GM12878 (cell line): ENCODE measurements around the gene SLC34A3. TPM values are rescaled to one million over a fixed set of nuclear protein-coding genes. Genes with fewer than 3 reads are reported as not detected.
A peak's percentile ranks its signal among the peaks of the same experiment; 100 is the strongest.

ENCODE experiments used
- ATAC-seq: fragments of 200-7000 bp; cut with Tn5 transposase; 3 replicates; pipeline ENCODE4 v1.9.1; 2020; ENCODE audit warnings: mild to moderate bottlenecking, moderate library complexity
- BruUV-seq: library from RNA; stranded (reverse); fragments of 400-500 nt; replicated peaks from 2 replicates; lab custom pipeline; 2021; lab: Mats Ljungman, UMichigan
- CTCF ChIA-PET: fragments of 300-600 bp; sonication (Branson Sonifier 250); formaldehyde crosslinking; extraction: SDS; loops from one replicate; lab custom pipeline; 2021; ENCODE audit warnings: inconsistent platforms; lab: Yijun Ruan, JAX
- POLR2A ChIA-PET: fragments of 350-600 bp; formaldehyde crosslinking; extraction: SDS; loops from one replicate; lab custom pipeline; 2021; ENCODE audit warnings: inconsistent platforms; lab: Charles Lee
- RAD21 ChIA-PET: fragments of 300-600 bp; sonication (Branson Sonifier 250); formaldehyde crosslinking; loops from one replicate; lab custom pipeline; 2023; ENCODE audit warnings: antibody characterized with exemption; ENCODE audit not compliant: unreplicated experiment; lab: Charles Lee
- SMC1A ChIA-PET: fragments of 300-600 bp; sonication (Branson Sonifier 250); formaldehyde crosslinking; loops from one replicate; lab custom pipeline; 2023; ENCODE audit not compliant: unreplicated experiment, uncharacterized antibody; lab: Charles Lee
- DNase-seq: peaks from one replicate; pipeline ENCODE4 v3.0.0-alpha.2; 2011; ENCODE audit warnings: low read depth, low spot score
- FAIRE-seq: peaks from 3 replicates; lab custom pipeline; 2011; peaks lifted over from hg19 to GRCh38; lab: Jason Lieb, UNC
- H2AFZ ChIP-seq: 2 replicates; pipeline ENCODE4 v1.6.0; 2011; ENCODE audit warnings: low read depth, low read length, control low read depth; ENCODE audit not compliant: control insufficient read depth
- H3K27ac ChIP-seq: 2 replicates; pipeline ENCODE4 v1.5.1; 2011; ENCODE audit warnings: control low read depth; ENCODE audit not compliant: control insufficient read depth, insufficient read depth
- H3K27me3 ChIP-seq, 2 experiments: replicated peaks in 1 of 2; 2 replicates each; pipeline versions ENCODE4 v1.6.0 to v1.6.1; 2011; ENCODE audit warnings: low read length in 1 of 2; ENCODE audit not compliant: control insufficient read depth in 2 of 2, insufficient read depth in 2 of 2
- H3K36me3 ChIP-seq, 2 experiments: 2 replicates each; pipeline ENCODE4 v1.5.1; 2011; ENCODE audit warnings: low read length in 1 of 2; ENCODE audit not compliant: control insufficient read depth in 2 of 2, insufficient read depth in 2 of 2
- H3K4me1 ChIP-seq: 2 replicates; pipeline ENCODE4 v1.6.1; 2011; ENCODE audit warnings: mild to moderate bottlenecking, low read length, moderate library complexity, mixed read lengths; ENCODE audit not compliant: control insufficient read depth, insufficient read depth
- H3K4me2 ChIP-seq: 2 replicates; pipeline ENCODE4 v1.6.0; 2011; ENCODE audit warnings: control low read depth; ENCODE audit not compliant: control insufficient read depth, insufficient read depth
- H3K4me3 ChIP-seq: fragments of 200-600 bp; sonication (generic); 2 replicates; pipeline ENCODE4 v1.5.1; 2016
- H3K79me2 ChIP-seq: 2 replicates; pipeline ENCODE4 v1.6.0; 2011; ENCODE audit warnings: low read length; ENCODE audit not compliant: control insufficient read depth, insufficient read depth
- H3K9ac ChIP-seq: 2 replicates; pipeline ENCODE4 v1.8.0; 2011; ENCODE audit warnings: low read length, control low read depth, mixed read lengths; ENCODE audit not compliant: control insufficient read depth, insufficient read depth
- H3K9me3 ChIP-seq: replicated peaks from 3 replicates; pipeline ENCODE4 v1.5.1; 2011; ENCODE audit warnings: mild to moderate bottlenecking, low read length; ENCODE audit not compliant: control insufficient read depth, insufficient read depth
- H4K20me1 ChIP-seq: 2 replicates; pipeline ENCODE4 v1.6.0; 2011; ENCODE audit not compliant: control insufficient read depth, insufficient read depth
- GATAD2B ChIP-seq: fragments of 450-650 bp; conservative IDR thresholded peaks from 2 replicates; pipeline ENCODE4 v1.6.1; 2017; ENCODE audit warnings: low read depth, mild to moderate bottlenecking, moderate library complexity
- IKZF1 ChIP-seq: fragments of 450-650 bp; conservative IDR thresholded peaks from 2 replicates; pipeline ENCODE4 v1.6.1; 2017; ENCODE audit warnings: antibody characterized with exemption, mild to moderate bottlenecking
- MXI1 ChIP-seq: fragments of 150-350 bp; IDR thresholded peaks from 2 replicates; pipeline ENCODE4 v1.6.1; 2011; ENCODE audit warnings: low read depth, mild to moderate bottlenecking, inconsistent platforms, low read length, improper control_type of control experiment
- NR2F1 ChIP-seq: fragments of 450-650 bp; conservative IDR thresholded peaks from 2 replicates; pipeline ENCODE4 v1.6.1; 2017; ENCODE audit warnings: mild to moderate bottlenecking
- WGBS: methylation state at CpG from one replicate; pipeline ENCODE4 v1.1.6; 2016; ENCODE audit warnings: low lambda C conversion rate; ENCODE audit not compliant: insufficient replicate concordance, insufficient coverage; ENCODE audit errors: missing lambda C conversion rate; 5-methylcytosine and 5-hydroxymethylcytosine counted together
- in situ Hi-C: fragments of 300-500 bp; cut with MboI; formaldehyde crosslinking; loops from 9 replicates; pipeline ENCODE4 v1.14.3; 2018; ENCODE audit warnings: mixed read lengths
- intact Hi-C: fragments of 100-400 bp; cut with micrococcal nuclease; formaldehyde crosslinking; loops from one replicate; pipeline ENCODE4 v1.14.2; 2022; ENCODE audit not compliant: unreplicated experiment
- polyA plus RNA-seq, 11 experiments: library from polyadenylated mRNA; depleted of rRNA in 4 of 11; unstranded in 6 of 11; stranded (reverse) in 5 of 11; fragments of >200 nt; fragmentation: Nextera tagmentation in 4 of 11; fragmentation: Illumina TruSeq in 1 of 11; extraction: Ambion mirVana in 4 of 11; extraction: Trizol in 1 of 11; gene quantifications; 1 replicate in 1 of 11; 2 replicates in 10 of 11; pipeline versions ENCODE4 v1.2.1 to v1.2.3, GENCODE V29; 2011 to 2016; ENCODE audit warnings: inconsistent platforms in 2 of 11, missing spikeins in 2 of 11, low read depth in 1 of 11
- total RNA-seq, 4 experiments: library from RNA; depleted of rRNA in 3 of 4; stranded (reverse); fragments of >200 nt in 3 of 4; fragmentation: Illumina TruSeq in 1 of 4; extraction: Trizol in 1 of 4; gene quantifications; 2 replicates each; pipeline versions ENCODE4 v1.2.1 to v1.2.3, GENCODE V29; 2013 to 2021
- TF ChIP-seq, protein P1 (sequence below): IDR thresholded peaks from 2 replicates; pipeline ENCODE4 v1.6.1; 2012; ENCODE audit warnings: improper control_type of control experiment, low read depth, low read length; ENCODE audit not compliant: insufficient replicate concordance
- TF ChIP-seq, protein P2 (sequence below): fragments of 450-650 bp; IDR thresholded peaks from 2 replicates; pipeline ENCODE4 v1.6.1; 2017; ENCODE audit warnings: mild to moderate bottlenecking, moderate library complexity

SLC34A3 gene
- total and polyA plus RNA-seq, 10 of the 15 experiments (the other 5 are each of a cell fraction or from before 2014, with no cell fraction given) = not detected

DNA sequence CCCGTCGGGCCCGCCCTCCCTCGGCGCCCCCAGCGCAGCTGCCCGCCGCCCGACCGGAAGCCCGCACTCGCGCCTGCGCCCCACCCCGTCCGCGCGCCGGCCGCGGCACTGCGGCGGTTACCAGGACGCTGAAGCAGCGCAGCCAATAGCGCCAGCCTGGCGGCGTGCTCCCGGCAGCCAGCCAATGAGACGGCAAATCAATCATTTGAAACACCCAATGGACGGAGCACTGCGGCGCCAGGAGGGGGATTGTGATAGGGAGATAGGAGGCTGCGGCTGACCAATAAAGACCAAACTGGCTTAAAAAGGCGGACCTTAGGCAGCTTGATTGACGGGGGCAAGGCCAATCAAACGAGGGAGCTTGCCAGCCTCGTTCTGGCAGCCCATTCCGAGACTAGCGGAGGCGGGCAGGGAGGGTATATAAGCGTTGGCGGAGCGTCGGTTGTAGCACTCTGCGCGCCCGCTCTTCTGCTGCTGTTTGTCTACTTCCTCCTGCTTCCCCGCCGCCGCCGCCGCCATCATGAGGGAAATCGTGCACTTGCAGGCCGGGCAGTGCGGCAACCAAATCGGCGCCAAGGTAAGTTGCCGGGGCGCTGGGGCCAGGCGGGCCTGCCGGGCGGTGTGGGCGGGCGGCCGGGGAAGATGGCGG lies 10.3 kb downstream of the SLC34A3 start, which contains the start of gene TUBB4B (continued):
- TF ChIP-seq, protein P1, sequence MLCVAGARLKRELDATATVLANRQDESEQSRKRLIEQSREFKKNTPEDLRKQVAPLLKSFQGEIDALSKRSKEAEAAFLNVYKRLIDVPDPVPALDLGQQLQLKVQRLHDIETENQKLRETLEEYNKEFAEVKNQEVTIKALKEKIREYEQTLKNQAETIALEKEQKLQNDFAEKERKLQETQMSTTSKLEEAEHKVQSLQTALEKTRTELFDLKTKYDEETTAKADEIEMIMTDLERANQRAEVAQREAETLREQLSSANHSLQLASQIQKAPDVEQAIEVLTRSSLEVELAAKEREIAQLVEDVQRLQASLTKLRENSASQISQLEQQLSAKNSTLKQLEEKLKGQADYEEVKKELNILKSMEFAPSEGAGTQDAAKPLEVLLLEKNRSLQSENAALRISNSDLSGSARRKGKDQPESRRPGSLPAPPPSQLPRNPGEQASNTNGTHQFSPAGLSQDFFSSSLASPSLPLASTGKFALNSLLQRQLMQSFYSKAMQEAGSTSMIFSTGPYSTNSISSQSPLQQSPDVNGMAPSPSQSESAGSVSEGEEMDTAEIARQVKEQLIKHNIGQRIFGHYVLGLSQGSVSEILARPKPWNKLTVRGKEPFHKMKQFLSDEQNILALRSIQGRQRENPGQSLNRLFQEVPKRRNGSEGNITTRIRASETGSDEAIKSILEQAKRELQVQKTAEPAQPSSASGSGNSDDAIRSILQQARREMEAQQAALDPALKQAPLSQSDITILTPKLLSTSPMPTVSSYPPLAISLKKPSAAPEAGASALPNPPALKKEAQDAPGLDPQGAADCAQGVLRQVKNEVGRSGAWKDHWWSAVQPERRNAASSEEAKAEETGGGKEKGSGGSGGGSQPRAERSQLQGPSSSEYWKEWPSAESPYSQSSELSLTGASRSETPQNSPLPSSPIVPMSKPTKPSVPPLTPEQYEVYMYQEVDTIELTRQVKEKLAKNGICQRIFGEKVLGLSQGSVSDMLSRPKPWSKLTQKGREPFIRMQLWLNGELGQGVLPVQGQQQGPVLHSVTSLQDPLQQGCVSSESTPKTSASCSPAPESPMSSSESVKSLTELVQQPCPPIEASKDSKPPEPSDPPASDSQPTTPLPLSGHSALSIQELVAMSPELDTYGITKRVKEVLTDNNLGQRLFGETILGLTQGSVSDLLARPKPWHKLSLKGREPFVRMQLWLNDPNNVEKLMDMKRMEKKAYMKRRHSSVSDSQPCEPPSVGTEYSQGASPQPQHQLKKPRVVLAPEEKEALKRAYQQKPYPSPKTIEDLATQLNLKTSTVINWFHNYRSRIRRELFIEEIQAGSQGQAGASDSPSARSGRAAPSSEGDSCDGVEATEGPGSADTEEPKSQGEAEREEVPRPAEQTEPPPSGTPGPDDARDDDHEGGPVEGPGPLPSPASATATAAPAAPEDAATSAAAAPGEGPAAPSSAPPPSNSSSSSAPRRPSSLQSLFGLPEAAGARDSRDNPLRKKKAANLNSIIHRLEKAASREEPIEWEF = no peak
- TF ChIP-seq, all 136 proteins: peak for 62

DNA sequence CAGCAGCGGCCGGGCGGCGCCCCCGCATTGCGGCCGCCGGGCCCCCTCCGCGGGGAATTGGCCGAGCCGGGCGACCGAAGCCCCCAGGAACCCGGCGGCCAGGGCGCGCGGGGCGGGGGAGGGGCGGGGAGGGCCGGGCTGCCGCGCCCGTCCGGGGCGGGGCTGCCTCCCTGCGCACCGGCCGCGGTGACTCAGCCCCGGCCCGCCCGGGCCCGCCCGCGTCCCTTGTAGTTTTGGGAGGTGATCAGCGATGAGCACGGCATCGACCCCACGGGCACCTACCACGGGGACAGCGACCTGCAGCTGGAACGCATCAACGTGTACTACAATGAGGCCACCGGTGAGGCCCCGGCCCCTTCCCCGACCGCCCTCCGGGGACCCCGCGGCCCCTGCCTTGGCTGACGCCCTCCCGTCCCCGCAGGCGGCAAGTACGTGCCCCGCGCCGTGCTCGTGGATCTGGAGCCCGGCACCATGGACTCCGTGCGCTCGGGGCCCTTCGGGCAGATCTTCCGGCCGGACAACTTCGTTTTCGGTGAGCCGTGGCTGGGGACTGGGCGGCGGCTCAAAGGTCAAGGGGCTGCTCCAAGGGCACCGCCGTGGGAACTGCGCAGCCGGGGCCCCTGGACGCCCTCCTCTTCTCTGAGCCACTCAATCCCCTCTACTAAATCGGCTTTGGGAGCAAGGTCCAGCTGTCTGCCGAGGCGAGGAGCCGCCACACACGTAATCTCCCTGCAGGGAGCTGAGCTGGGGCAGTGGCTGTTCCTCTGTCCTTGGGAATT lies 11.0 kb downstream of the SLC34A3 start:
- BruUV-seq = no TSS peak
- ATAC-seq (no peak), FAIRE-seq (no peak), DNase-seq (no peak)
- H3K27me3 ChIP-seq = no peaks in the 10 kb centered on the region
- intact Hi-C loops (no loop called here), in situ Hi-C loops (no loop called here)
- H3K27ac ChIP-seq = peak overlapping the region; percentile 39
- H3K4me2 ChIP-seq = peak overlapping the region; percentile 91
- ChIA-PET RAD21 (interaction anchor here (0.6 to 1.9 kb wide), 11 partner anchors 12 to 285 kb away, joined by 3 to 13 read pairs (median 3); partner anchors contain the start of genes NELFB, NRARP and RNF208), CTCF (interaction anchor here (0.6 to 5.3 kb wide), 10 partner anchors 12 to 207 kb away, joined by 3 to 52 read pairs (median 4); partner anchors contain the start of genes CYSRT1, NELFB, RNF208 and RNF224), POLR2A (interaction anchor here (1.0 to 9.2 kb wide), 15 partner anchors 13 to 249 kb away, joined by 3 to 112 read pairs (median 8); partner anchors contain the start of genes CYSRT1, EXD3, MAN1B1 and NELFB), SMC1A (interaction anchor here (1.0 to 1.7 kb wide), 4 partner anchors 19 to 155 kb away, joined by 3 to 6 read pairs (median 4); partner anchors contain the start of genes MAN1B1, NRARP and RNF208)
- no peak overlapping the region for H2AFZ ChIP-seq
- peaks cover 38% of the 10 kb centered on the region for H3K4me1 ChIP-seq
- WGBS = 2% methylated on average over 53 of the region's 83 CpGs
- H3K9ac ChIP-seq = peak overlapping the region; percentile 63
- no peaks in the 10 kb centered on the region for H3K9me3 ChIP-seq
- H3K79me2 ChIP-seq = peaks cover 30% of the 10 kb centered on the region
- H3K36me3 ChIP-seq = peaks cover 8 to 14% of the 10 kb centered on the region in 2 experiments
- peaks cover 4% of the 10 kb centered on the region; the same call in 1 of the 2 replicates for H4K20me1 ChIP-seq
- H3K4me3 ChIP-seq = peak overlapping the region; percentile 98
- TF ChIP-seq MXI1 (0 out of 2 replicates have a peak, but pooled peaks have one; percentile 9), GATAD2B (0 out of 2 replicates have a peak, but pooled peaks have one; percentile 3), NR2F1 (peak; percentile 32; the same call in 1 of the 2 replicates), IKZF1 (no peak)
- TF ChIP-seq, protein P2, sequence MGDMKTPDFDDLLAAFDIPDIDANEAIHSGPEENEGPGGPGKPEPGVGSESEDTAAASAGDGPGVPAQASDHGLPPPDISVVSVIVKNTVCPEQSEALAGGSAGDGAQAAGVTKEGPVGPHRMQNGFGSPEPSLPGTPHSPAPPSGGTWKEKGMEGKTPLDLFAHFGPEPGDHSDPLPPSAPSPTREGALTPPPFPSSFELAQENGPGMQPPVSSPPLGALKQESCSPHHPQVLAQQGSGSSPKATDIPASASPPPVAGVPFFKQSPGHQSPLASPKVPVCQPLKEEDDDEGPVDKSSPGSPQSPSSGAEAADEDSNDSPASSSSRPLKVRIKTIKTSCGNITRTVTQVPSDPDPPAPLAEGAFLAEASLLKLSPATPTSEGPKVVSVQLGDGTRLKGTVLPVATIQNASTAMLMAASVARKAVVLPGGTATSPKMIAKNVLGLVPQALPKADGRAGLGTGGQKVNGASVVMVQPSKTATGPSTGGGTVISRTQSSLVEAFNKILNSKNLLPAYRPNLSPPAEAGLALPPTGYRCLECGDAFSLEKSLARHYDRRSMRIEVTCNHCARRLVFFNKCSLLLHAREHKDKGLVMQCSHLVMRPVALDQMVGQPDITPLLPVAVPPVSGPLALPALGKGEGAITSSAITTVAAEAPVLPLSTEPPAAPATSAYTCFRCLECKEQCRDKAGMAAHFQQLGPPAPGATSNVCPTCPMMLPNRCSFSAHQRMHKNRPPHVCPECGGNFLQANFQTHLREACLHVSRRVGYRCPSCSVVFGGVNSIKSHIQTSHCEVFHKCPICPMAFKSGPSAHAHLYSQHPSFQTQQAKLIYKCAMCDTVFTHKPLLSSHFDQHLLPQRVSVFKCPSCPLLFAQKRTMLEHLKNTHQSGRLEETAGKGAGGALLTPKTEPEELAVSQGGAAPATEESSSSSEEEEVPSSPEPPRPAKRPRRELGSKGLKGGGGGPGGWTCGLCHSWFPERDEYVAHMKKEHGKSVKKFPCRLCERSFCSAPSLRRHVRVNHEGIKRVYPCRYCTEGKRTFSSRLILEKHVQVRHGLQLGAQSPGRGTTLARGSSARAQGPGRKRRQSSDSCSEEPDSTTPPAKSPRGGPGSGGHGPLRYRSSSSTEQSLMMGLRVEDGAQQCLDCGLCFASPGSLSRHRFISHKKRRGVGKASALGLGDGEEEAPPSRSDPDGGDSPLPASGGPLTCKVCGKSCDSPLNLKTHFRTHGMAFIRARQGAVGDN = 0 out of 2 replicates have a peak, but pooled peaks have one; percentile 9
